Mammary epithelial cell (primary cell): ENCODE results near the gene TM4SF1.

Experiments
- EZH2 ChIP-seq: IDR thresholded peaks from 2 replicates; pipeline ENCODE4 v1.6.1; 2012; ENCODE audit warnings: low read length, inconsistent platforms, borderline replicate concordance
- TF ChIP-seq, protein P1 (sequence below), 2 donors: IDR thresholded peaks in 1 of 2; conservative IDR thresholded peaks in 1 of 2; 2 replicates each; pipeline ENCODE4 v1.5.1; 2011 to 2012; ENCODE audit warnings: inconsistent platforms in 2 of 2, low read length in 2 of 2, mild to moderate bottlenecking in 2 of 2, control low read depth in 1 of 2, low read depth in 1 of 2; ENCODE audit not compliant: insufficient read depth in 1 of 2; ENCODE audit errors: extremely low read depth in 1 of 2

DNA sequence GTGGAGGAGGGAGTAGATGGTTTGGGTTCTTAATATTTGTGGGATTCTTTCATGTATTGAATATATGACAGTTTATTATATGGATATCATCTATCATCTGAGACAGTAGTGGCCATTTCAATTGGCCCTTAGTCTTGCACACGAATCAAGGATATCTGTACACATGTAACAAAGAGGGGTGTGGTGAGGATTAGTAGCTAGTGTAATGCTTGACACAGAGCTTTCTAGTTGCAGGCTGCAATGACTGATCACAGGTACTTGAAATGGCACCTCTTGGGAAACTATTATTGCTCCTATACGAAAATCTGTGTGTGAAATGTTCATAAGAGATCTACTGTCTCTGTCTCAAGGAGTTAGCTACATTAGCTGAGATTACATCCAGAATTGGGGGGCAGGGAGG lies 12.8 kb downstream of the TM4SF1 start:
- TF ChIP-seq, protein P1, sequence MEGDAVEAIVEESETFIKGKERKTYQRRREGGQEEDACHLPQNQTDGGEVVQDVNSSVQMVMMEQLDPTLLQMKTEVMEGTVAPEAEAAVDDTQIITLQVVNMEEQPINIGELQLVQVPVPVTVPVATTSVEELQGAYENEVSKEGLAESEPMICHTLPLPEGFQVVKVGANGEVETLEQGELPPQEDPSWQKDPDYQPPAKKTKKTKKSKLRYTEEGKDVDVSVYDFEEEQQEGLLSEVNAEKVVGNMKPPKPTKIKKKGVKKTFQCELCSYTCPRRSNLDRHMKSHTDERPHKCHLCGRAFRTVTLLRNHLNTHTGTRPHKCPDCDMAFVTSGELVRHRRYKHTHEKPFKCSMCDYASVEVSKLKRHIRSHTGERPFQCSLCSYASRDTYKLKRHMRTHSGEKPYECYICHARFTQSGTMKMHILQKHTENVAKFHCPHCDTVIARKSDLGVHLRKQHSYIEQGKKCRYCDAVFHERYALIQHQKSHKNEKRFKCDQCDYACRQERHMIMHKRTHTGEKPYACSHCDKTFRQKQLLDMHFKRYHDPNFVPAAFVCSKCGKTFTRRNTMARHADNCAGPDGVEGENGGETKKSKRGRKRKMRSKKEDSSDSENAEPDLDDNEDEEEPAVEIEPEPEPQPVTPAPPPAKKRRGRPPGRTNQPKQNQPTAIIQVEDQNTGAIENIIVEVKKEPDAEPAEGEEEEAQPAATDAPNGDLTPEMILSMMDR (conservative IDR thresholded peaks at IDR 0.05 in 1 of 2, IDR thresholded peaks at IDR 0.05 in 1 of 2; ENCODE audit: extremely low read depth in 1 of 2, insufficient read depth in 1 of 2, low read depth in 1 of 2, low read length in 2 of 2), result no peak
- TF ChIP-seq EZH2, result no peak
